Mesodermal cell (in vitro differentiated cells): ENCODE data around the gene LPCAT1.

Source experiments
- H3K27ac ChIP-seq: 2 replicates; pipeline ENCODE4 v1.7.0; 2013; ENCODE audit warnings: mild to moderate bottlenecking, low read depth, low read length, moderate library complexity; ENCODE audit not compliant: severe bottlenecking
- H3K36me3 ChIP-seq: 2 replicates; pipeline ENCODE4 v1.7.1; 2013; ENCODE audit warnings: mild to moderate bottlenecking, low read length, moderate library complexity; ENCODE audit not compliant: control insufficient read depth, insufficient read depth
- H3K4me1 ChIP-seq: one replicate; pipeline ENCODE4 v1.7.1; 2013; ENCODE audit warnings: mild to moderate bottlenecking, low read length; ENCODE audit not compliant: insufficient read depth, control insufficient read depth, poor library complexity, severe bottlenecking
- H3K4me3 ChIP-seq: 2 replicates; pipeline ENCODE4 v1.7.0; 2013; ENCODE audit warnings: low read length, control low read depth, mild to moderate bottlenecking; ENCODE audit not compliant: insufficient read depth, poor library complexity, severe bottlenecking; ENCODE audit errors: extremely low read depth
- H3K9me3 ChIP-seq: 2 replicates; pipeline ENCODE4 v1.7.1; 2013; ENCODE audit warnings: mild to moderate bottlenecking, low read length, moderate library complexity; ENCODE audit not compliant: control insufficient read depth
- WGBS, 2 experiments: methylation state at CpG; one replicate each; pipeline ENCODE4 v1.1.5; 2013; ENCODE audit warnings: missing lambda C conversion rate in 2 of 2; ENCODE audit not compliant: insufficient coverage in 2 of 2; 5-methylcytosine and 5-hydroxymethylcytosine counted together

The LPCAT1 gene

DNA sequence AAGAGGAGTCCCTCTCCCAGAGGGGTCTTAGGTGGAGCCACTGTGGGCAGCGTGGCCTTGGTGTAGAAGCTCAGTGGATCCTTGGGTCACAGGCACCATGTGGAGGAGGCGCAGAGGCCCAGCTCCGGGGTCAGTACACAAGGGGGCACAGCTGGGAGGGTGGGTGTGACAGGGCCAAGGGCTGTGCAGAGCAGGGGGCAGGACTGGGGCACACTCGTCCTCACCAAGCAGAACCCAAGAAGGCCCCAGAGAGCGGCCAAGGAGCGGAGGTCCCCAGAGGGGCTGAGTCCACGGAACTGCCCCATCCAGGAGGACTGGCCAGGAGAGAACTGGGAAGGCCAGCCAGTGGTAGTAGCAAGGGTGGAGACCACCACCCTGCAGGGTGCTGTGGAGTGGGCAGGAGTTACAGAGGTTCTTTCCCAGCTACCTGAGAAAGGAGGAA, 2.5 kb upstream of the LPCAT1 start:
- H3K4me3 ChIP-seq, result no peak overlapping the region
- H3K9me3 ChIP-seq, result no peaks in the 10 kb centered on the region
- 97% methylated on average over 5 to 7 of the region's 7 CpGs for WGBS, 2 experiments
- H3K36me3 ChIP-seq, result peaks cover 6% of the 10 kb centered on the region
- no peak overlapping the region for H3K27ac ChIP-seq
- no peaks in the 10 kb centered on the region for H3K4me1 ChIP-seq

DNA sequence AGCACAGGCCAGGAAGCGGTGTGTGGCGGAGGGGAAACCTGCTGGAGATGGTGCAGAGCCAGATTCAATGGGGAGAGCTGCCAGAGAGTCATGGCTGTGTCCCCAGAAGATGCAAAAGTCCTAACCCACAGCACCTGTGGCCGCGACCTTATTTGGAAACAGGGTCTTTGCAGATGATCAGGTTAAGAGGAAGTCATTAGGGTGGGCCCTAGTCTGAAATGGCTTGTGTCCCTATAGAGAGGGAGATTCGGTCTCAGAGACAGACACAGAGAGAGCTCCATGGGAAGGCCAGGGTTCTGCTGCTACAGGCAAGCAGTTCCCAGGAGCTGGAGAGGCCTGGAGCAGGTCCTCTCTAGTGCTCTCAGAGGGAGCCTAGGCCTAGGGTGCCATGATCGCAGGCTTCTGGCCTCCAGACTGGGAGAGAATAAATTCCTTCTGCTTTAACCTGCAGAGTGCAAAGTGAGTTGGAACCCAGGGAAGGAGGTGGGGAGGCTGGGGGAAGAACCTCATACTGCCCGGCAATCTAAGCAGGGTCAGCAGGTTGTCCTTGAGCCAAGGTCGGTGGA, 1.9 kb upstream of the LPCAT1 start:
- 94 to 97% methylated on average over 5 to 8 of the region's 8 CpGs for WGBS, 2 experiments
- no peaks in the 10 kb centered on the region for H3K9me3 ChIP-seq
- H3K27ac ChIP-seq, result no peak overlapping the region
- peaks cover 11% of the 10 kb centered on the region for H3K36me3 ChIP-seq
- no peaks in the 10 kb centered on the region for H3K4me1 ChIP-seq
- no peak overlapping the region for H3K4me3 ChIP-seq

DNA sequence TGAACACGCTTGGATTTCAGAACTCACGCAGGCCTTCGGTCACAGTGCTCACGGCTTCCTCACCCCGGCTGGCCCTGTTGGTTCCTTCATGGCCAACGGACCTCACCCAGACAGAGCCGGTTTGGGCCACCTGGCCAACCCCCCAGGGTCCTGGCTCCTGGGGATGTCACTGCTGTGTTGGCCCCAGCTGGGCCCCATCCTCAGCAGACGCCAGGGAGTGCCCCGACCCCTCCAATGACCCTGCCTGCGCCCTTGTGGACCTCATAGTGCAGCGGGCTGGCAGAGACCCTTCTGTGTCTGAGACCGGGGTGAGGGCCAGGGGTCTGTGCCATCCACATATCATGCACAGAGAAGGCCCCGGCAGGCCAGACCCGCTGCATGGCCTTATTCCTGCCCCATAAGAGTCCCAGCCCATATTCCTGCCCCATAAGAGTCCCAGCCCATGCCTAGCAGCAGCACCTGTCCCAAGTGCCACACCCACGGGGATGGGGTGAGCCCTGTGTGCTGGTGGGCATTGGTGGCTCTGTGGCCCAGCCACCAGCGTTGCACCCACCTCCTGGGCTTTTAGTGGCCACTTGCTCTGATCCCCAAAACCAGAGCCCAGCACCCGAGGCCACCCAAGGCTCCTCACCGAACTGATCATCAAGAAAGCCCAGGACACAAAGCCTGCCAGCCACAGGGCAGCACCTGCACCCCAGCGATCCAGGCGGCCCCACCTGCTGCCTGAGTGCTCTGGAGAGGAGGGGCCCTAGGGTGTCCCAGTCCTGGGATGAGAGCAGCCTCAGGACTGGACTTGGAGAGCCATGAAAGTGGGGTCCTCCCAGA, 1.3 kb upstream of the LPCAT1 start:
- Histone ChIP-seq H3K27ac (no peak overlapping the region), H3K4me3 (no peak overlapping the region), H3K4me1 (no peaks in the 10 kb centered on the region), H3K36me3 (peaks cover 18% of the 10 kb centered on the region), H3K9me3 (no peaks in the 10 kb centered on the region)
- WGBS, 2 experiments, result 94 to 95% methylated on average over 15 to 18 of the region's 20 CpGs

DNA sequence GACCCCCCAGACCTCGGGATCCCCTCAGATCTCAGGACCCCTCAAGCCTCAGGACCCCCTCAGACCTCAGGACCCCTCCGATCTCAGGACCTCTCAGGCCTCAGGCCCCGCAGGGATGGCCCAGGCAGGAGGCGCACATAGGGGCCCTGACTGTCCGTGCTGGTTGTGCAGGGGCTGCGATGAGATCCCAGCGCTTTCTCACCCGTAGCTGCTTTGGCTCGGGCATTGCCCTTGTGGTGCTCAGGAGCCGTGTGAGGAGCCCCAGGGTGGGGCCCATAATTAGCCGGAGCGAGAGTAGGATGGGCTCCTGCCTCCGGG, 680 bp upstream of the LPCAT1 start:
- 89 to 94% methylated on average over 10 to 13 of the region's 13 CpGs for WGBS, 2 experiments
- Histone ChIP-seq H3K4me1 (no peaks in the 10 kb centered on the region), H3K4me3 (peak overlapping the region; percentile 74), H3K27ac (peak overlapping the region; percentile 85), H3K36me3 (peaks cover 23% of the 10 kb centered on the region), H3K9me3 (no peaks in the 10 kb centered on the region)

DNA sequence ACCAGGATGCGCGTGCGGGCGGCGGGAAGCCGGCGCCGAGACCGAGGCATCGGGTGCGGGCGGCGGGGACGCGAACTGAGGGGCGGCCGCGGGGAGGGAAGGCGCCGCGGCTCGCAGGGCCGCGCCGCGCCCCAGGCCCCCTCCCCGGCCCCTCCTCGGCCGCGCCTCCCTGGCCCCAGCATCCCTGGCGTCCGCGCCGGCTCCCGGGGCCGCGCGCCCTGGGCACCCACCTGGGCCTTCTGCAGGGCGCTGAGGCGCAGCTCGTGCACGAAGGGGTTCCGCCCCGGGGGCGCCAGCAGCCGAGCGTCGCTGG, 324 bp downstream of the LPCAT1 start:
- Histone ChIP-seq H3K4me3 (peak overlapping the region; percentile 74), H3K27ac (no peak overlapping the region), H3K4me1 (no peaks in the 10 kb centered on the region), H3K9me3 (no peaks in the 10 kb centered on the region), H3K36me3 (peaks cover 33% of the 10 kb centered on the region)
- WGBS, 2 experiments, result 0% methylated on average over 23 to 48 of the region's 48 CpGs

DNA sequence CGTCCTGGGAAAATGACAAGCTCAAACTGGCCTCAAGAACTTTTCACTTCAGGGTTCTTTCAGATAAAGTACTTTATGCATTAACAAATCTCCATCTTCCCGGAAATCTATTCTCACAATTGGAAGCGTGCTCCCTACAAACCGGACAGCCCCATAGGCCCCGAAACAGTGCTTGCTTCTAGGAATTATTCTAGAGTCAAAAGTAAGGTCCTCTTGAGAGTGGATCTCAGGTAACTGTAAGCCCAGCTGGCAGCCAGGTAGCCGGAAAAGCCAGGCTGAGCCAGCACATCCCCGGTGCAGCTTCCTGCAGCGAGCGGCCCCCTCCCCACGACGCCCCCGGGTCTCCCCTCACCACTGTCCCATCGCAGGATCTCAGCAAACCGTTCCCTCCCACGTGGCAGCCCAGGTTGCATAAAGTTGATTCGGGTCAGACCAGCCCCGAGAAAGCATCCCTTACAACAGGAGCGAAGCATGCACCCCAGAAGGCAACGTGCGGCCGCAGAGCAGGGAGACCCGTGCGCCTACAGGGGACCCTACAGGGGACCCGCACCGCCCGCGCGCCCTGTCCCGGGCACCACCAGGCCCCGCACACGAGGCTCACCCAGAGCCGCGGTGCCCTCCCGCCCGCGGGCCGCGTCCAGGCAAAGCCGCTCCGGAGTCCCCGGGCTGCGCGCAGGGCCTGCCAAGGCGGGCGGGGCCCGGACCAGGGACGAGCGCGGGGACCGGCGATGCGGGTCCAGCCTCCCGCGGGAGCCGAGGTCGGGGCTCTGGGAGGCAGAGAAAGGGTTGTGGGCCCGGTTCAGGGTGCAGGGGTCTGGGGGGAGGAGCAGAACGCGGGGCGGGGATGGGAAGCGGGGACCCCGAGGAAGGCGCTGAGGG, 920 bp downstream of the LPCAT1 start:
- peaks cover under 1% of the 10 kb centered on the region for H3K4me1 ChIP-seq
- peak overlapping the region; percentile 74 for H3K4me3 ChIP-seq
- 0 to 1% methylated on average over 33 to 55 of the region's 63 CpGs for WGBS, 2 experiments
- H3K9me3 ChIP-seq, result no peaks in the 10 kb centered on the region
- H3K36me3 ChIP-seq, result peaks cover 37% of the 10 kb centered on the region
- H3K27ac ChIP-seq, result peak overlapping the region; percentile 45

DNA sequence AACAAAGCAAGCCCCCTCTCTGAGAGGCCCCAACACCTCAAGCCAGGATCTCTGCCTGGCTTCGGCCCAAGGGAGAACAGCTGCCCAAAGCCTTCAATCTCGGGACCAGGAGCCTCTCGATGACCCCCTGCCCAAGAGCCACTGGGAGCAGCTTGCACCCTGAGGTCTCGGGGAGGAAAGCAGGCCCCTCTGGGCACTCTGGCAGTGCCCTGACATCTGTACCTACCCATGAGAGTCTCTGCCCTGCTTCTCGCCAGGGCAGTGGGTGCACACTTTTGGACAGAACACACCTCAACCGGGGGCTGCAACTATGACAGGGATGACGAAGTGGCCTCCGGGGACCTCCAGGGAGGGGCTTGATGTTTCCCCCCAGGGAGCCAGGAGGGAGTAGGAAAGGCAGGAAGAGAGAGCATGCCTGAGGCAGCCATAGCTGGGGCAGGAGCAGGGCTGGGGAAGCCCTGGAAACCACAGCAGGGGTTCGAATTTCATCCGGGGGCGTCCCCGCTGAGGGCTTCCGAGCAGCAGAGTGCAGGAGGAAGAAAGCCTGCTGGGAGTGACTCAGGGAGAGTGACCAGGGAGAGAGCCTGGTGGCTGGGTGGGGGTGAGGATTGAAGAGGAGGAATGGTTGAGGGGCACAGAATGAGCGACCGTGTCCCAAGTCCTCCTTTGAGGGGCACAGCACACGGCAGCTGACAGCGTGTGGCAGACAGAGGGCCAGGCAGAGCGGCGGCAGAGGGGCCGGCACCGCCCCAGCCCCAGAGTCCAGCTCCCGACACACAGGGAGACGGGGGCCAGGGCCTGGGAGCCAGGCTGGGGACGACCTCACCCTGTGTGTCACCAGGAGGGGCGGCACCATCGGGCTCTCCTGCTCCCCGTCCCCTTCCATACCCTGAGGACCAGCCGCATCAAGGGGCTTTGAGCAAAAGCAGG, 1.8 kb downstream of the LPCAT1 start:
- Histone ChIP-seq H3K9me3 (no peaks in the 10 kb centered on the region), H3K27ac (peak overlapping the region; percentile 45), H3K4me3 (peak overlapping the region; percentile 74), H3K36me3 (peaks cover 44% of the 10 kb centered on the region), H3K4me1 (peaks cover 9% of the 10 kb centered on the region)
- WGBS, 2 experiments, result 22 to 24% methylated on average over 21 to 27 of the region's 28 CpGs

DNA sequence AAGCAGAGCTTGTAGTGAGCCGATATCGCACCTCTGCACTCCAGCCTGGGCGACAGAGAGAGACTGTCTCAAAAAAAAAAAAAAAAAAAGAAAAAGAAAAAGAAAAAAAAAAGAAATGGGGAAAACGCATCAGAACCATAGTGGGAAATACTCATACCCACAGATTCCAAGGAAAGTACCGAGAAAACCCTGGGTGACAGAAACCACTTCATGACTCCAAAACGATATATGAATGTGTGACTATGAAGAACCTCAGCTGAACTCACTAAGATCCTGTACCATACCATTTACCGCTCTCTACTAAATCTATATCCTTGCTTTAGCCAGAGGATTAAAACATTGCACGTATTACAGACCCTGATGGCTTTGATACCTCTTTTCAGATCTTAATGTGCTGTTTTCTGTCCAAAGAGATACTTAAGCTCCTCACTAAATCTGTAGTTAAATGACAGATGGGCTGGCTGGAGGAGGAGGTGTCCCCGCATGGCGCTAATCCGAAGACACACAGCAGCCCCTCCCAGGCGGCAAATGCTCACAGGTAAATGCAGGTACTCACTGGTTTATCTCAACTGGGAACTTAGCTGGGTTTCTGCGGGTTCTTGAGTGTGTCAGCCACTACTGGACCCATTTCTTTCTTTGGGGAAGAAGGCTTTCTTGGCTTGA, 2.8 kb downstream of the LPCAT1 start:
- no peaks in the 10 kb centered on the region for H3K9me3 ChIP-seq
- no peak overlapping the region for H3K4me3 ChIP-seq
- H3K36me3 ChIP-seq, result peaks cover 46% of the 10 kb centered on the region
- H3K27ac ChIP-seq, result no peak overlapping the region
- 91 to 93% methylated on average over 6 to 8 of the region's 13 CpGs for WGBS, 2 experiments
- H3K4me1 ChIP-seq, result peaks cover 20% of the 10 kb centered on the region

DNA sequence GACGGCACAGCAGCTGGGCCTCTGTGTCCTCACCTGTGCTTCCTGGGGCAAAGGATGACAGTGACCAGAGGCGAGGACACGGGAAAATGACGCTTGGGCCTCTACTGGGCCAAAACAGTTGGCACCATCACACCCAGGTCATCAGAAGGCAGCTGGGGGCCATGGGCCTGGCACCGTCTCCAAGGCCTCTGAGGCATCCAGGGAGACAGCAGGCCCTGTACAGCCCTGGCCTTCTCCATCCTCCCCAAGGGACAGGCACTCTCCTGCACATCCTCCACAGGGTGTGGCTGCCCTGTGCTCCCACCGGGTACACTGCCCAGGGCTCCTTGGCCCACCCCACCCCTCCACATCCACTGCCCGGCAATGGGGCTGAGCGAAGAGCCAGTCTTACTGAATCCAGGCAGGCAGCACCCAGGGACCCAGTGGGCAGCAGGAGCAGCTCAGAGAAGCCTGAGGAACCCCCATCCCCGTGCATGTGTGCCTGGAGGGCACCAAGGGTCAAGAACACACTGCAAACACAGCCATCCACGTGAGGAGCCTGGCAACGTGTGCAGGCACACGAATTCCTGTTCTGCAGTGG, 4.0 kb downstream of the LPCAT1 start:
- peaks cover 28% of the 10 kb centered on the region for H3K4me1 ChIP-seq
- H3K27ac ChIP-seq, result no peak overlapping the region
- no peaks in the 10 kb centered on the region for H3K9me3 ChIP-seq
- H3K4me3 ChIP-seq, result no peak overlapping the region
- 93 to 98% methylated on average over 11 to 12 of the region's 12 CpGs for WGBS, 2 experiments
- peaks cover 48% of the 10 kb centered on the region for H3K36me3 ChIP-seq
